H9 (cell line): ENCODE data around the gene SEC61A2. TPM values are rescaled to one million over a fixed set of nuclear protein-coding genes. Genes with fewer than 3 reads are reported as not detected.

Source experiments
- DNase-seq: peaks from one replicate; pipeline ENCODE4 v3.0.0-alpha.2; 2017
- H2AFZ ChIP-seq: one replicate; pipeline ENCODE4 v1.6.1; 2013; ENCODE audit warnings: mild to moderate bottlenecking, low read length, control low read depth, moderate library complexity
- H2AK5ac ChIP-seq: 2 replicates; pipeline ENCODE4 v1.6.1; 2013; ENCODE audit warnings: low read length, control low read depth, mixed read lengths; ENCODE audit not compliant: insufficient read length
- H2BK120ac ChIP-seq: one replicate; pipeline ENCODE4 v1.6.1; 2013; ENCODE audit warnings: low read depth, mild to moderate bottlenecking, low read length, control low read depth, inconsistent platforms; ENCODE audit not compliant: poor library complexity, severe bottlenecking
- H2BK12ac ChIP-seq: 2 replicates; pipeline ENCODE4 v1.6.1; 2013; ENCODE audit warnings: low read length, control low read depth, mixed read lengths, low read depth; ENCODE audit not compliant: insufficient read length
- H2BK15ac ChIP-seq: 2 replicates; pipeline ENCODE4 v1.6.1; 2013; ENCODE audit warnings: low read depth, low read length, control low read depth
- H2BK20ac ChIP-seq: one replicate; pipeline ENCODE4 v1.6.1; 2013; ENCODE audit warnings: low read depth, mild to moderate bottlenecking, low read length, control low read depth, inconsistent platforms; ENCODE audit not compliant: poor library complexity, severe bottlenecking
- H2BK5ac ChIP-seq: 2 replicates; pipeline ENCODE4 v1.6.1; 2013; ENCODE audit warnings: low read length, control low read depth, mixed read lengths; ENCODE audit not compliant: insufficient read length
- H3K14ac ChIP-seq: 2 replicates; pipeline ENCODE4 v1.6.1; 2013; ENCODE audit warnings: low read length, control low read depth; ENCODE audit not compliant: insufficient read depth
- H3K18ac ChIP-seq: 2 replicates; pipeline ENCODE4 v1.6.1; 2013; ENCODE audit warnings: low read depth, mild to moderate bottlenecking, mixed read lengths, low read length, control low read depth; ENCODE audit not compliant: insufficient read length
- H3K23ac ChIP-seq: 2 replicates; pipeline ENCODE4 v1.6.1; 2013; ENCODE audit warnings: low read length, control low read depth, mixed read lengths, low read depth; ENCODE audit not compliant: insufficient read length
- H3K23me2 ChIP-seq: 2 replicates; pipeline ENCODE4 v1.6.1; 2013; ENCODE audit warnings: low read depth, mild to moderate bottlenecking, mixed read lengths, low read length, control low read depth; ENCODE audit not compliant: insufficient read length, poor library complexity, severe bottlenecking
- H3K27ac ChIP-seq: 2 replicates; pipeline ENCODE4 v1.5.1; 2013; ENCODE audit warnings: low read length, control low read depth, mixed read lengths, low read depth; ENCODE audit not compliant: insufficient read length
- H3K27me3 ChIP-seq: 2 replicates; pipeline ENCODE4 v1.6.1; 2013; ENCODE audit warnings: low read length, control low read depth, inconsistent platforms; ENCODE audit not compliant: insufficient read depth
- H3K4ac ChIP-seq: 2 replicates; pipeline ENCODE4 v1.6.1; 2013; ENCODE audit warnings: low read depth, mild to moderate bottlenecking, control low read depth, inconsistent platforms, low read length, moderate library complexity
- H3K4me1 ChIP-seq: 2 replicates; pipeline ENCODE4 v1.6.1; 2013; ENCODE audit warnings: low read length, control low read depth, inconsistent platforms; ENCODE audit not compliant: insufficient read depth
- H3K4me2 ChIP-seq: 2 replicates; pipeline ENCODE4 v1.6.1; 2013; ENCODE audit warnings: low read length, control low read depth, mixed read lengths; ENCODE audit not compliant: insufficient read length, insufficient read depth
- H3K56ac ChIP-seq: 2 replicates; pipeline ENCODE4 v1.6.1; 2013; ENCODE audit warnings: low read depth, mild to moderate bottlenecking, mixed read lengths, low read length, control low read depth; ENCODE audit not compliant: insufficient read length
- H3K79me1 ChIP-seq: 2 replicates; pipeline ENCODE4 v1.6.1; 2013; ENCODE audit warnings: low read depth, mild to moderate bottlenecking, moderate library complexity, low read length, control low read depth, inconsistent platforms; ENCODE audit not compliant: insufficient read depth, poor library complexity, severe bottlenecking
- H3K79me2 ChIP-seq: 2 replicates; pipeline ENCODE4 v1.6.1; 2013; ENCODE audit warnings: low read length, control low read depth, inconsistent platforms; ENCODE audit not compliant: insufficient read depth
- H3K9ac ChIP-seq: 2 replicates; pipeline ENCODE4 v1.6.1; 2013; ENCODE audit warnings: low read length, control low read depth, mixed read lengths; ENCODE audit not compliant: insufficient read length; ENCODE audit errors: extremely low read depth
- H3K9me3 ChIP-seq: one replicate; pipeline ENCODE4 v1.6.1; 2013; ENCODE audit warnings: low read depth, low read length, inconsistent platforms; ENCODE audit not compliant: control insufficient read depth
- H3T11ph ChIP-seq: one replicate; pipeline ENCODE4 v1.6.1; 2013; ENCODE audit warnings: mild to moderate bottlenecking, low read length, control low read depth, inconsistent platforms
- H4K20me1 ChIP-seq: one replicate; pipeline ENCODE4 v1.6.1; 2013; ENCODE audit not compliant: control insufficient read depth, insufficient read length, insufficient read depth
- H4K5ac ChIP-seq: 2 replicates; pipeline ENCODE4 v1.6.1; 2013; ENCODE audit warnings: low read depth, mild to moderate bottlenecking, mixed read lengths, low read length, control low read depth; ENCODE audit not compliant: insufficient read length
- H4K8ac ChIP-seq: replicated peaks from 2 replicates; pipeline ENCODE4 v1.6.1; 2013; ENCODE audit warnings: low read length, control low read depth, mixed read lengths, low read depth; ENCODE audit not compliant: insufficient read length
- H4K91ac ChIP-seq: 2 replicates; pipeline ENCODE4 v1.6.1; 2013; ENCODE audit warnings: low read depth, mild to moderate bottlenecking, moderate library complexity, mixed read lengths, low read length, control low read depth; ENCODE audit not compliant: insufficient read length
- H3K27ac Mint-ChIP-seq, 3 experiments: 2 replicates in 2 of 3; 3 replicates in 1 of 3; pipeline ENCODE4 v1.8.0; 2020 to 2021; ENCODE audit warnings: mixed read lengths in 3 of 3, mild to moderate bottlenecking in 1 of 3, moderate library complexity in 1 of 3
- H3K27me3 Mint-ChIP-seq: 2 replicates; pipeline ENCODE4 v1.8.0; 2021; ENCODE audit warnings: low read depth, mild to moderate bottlenecking, moderate library complexity, mixed read lengths
- H3K36me3 Mint-ChIP-seq, 3 experiments: 2 replicates in 2 of 3; 3 replicates in 1 of 3; pipeline ENCODE4 v1.8.0; 2020 to 2021; ENCODE audit warnings: low read depth in 3 of 3, mixed read lengths in 3 of 3; ENCODE audit not compliant: insufficient read depth in 1 of 3
- H3K4me1 Mint-ChIP-seq, 2 experiments: 2 replicates each; pipeline ENCODE4 v1.8.0; 2020; ENCODE audit warnings: mixed read lengths in 2 of 2
- H3K4me3 Mint-ChIP-seq, 2 experiments: 2 replicates in 1 of 2; 3 replicates in 1 of 2; pipeline ENCODE4 v1.8.0; 2020 to 2021; ENCODE audit warnings: mild to moderate bottlenecking in 2 of 2, mixed read lengths in 2 of 2, moderate library complexity in 1 of 2
- H3K9me3 Mint-ChIP-seq, 2 experiments: 2 replicates in 1 of 2; 3 replicates in 1 of 2; pipeline ENCODE4 v1.8.0; 2020; ENCODE audit warnings: mild to moderate bottlenecking in 2 of 2, mixed read lengths in 2 of 2, moderate library complexity in 1 of 2
- CTCF ChIP-seq: fragments of 200-600 bp; sonication (generic); conservative IDR thresholded peaks from 3 replicates; pipeline ENCODE4 v1.8.0; 2021; ENCODE audit warnings: antibody characterized with exemption, mild to moderate bottlenecking
- WGBS: extraction: QIAGEN DNeasy Blood & Tissue Kit; methylation state at CpG from one replicate; pipeline ENCODE4 v1.1.7; 2013; ENCODE audit warnings: missing lambda C conversion rate, low lambda C conversion rate, mixed read lengths; ENCODE audit not compliant: insufficient read length; ENCODE audit errors: extremely low coverage; 5-methylcytosine and 5-hydroxymethylcytosine counted together
- total RNA-seq: library from RNA; stranded (reverse); gene quantifications from 2 replicates; pipeline ENCODE4 v1.2.1, GENCODE V29; 2021

SEC61A2 gene
- total RNA-seq, 1 experiment from 2014 or later: 13.9 TPM

DNA sequence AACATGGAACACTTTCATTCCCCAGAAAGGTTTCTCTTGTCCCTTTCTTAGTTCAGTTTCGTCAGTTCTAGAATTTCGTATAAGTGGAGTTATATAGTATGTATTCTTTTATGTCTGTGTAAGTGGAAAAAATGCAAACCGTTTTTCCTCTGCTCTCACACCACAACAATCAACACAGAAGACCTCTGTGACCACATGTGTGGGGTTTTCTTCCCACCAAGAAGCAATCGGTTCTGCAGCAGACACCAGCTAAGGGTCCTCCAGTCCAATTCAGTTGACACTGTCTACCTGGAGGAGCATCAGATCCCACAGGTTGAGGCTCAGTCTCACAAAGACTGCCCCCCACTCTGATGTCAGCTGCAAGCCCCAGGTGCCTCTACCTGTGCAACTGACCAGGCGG lies 72.7 kb downstream of the SEC61A2 start:
- Histone ChIP-seq H4K20me1 (no peaks in the 10 kb centered on the region), H3K18ac (no peak overlapping the region), H4K8ac (no peak overlapping the region), H3K9me3 (no peaks in the 10 kb centered on the region), H4K5ac (no peak overlapping the region), H3K23me2 (no peaks in the 10 kb centered on the region), H2AK5ac (no peak overlapping the region), H3K4me2 (no peak overlapping the region), H3K4ac (no peak overlapping the region), H2BK15ac (no peak overlapping the region), H2BK120ac (no peak overlapping the region), H2BK20ac (no peak overlapping the region), H3K79me2 (peaks cover 19% of the 10 kb centered on the region), H3K56ac (no peak overlapping the region), H3K27me3 (no peaks in the 10 kb centered on the region), H3K4me1 (no peaks in the 10 kb centered on the region), H3K9ac (no peak overlapping the region), H2BK12ac (no peak overlapping the region), H2AFZ (no peak overlapping the region), H3K27ac (no peak overlapping the region), H2BK5ac (no peak overlapping the region), H3K23ac (no peak overlapping the region), H4K91ac (no peak overlapping the region), H3K79me1 (peaks cover 11% of the 10 kb centered on the region), H3T11ph (no peak overlapping the region), H3K14ac (no peak overlapping the region)
- no peak overlapping the region for H3K4me3 Mint-ChIP-seq
- no peak overlapping the region for H3K27ac Mint-ChIP-seq
- WGBS: no CpG with 5 or more reads among the region's 5 CpGs
- peaks cover 26 to 61% (median 56%) of the 10 kb centered on the region in 3 experiments for H3K36me3 Mint-ChIP-seq
- no peak for DNase-seq
- 0 out of 4 replicates have a peak, but pooled peaks cover 0 to 3% of the 10 kb centered on the region in 2 experiments for H3K4me1 Mint-ChIP-seq
- TF ChIP-seq CTCF: no peak
- H3K9me3 Mint-ChIP-seq: no peaks in the 10 kb centered on the region
- no peaks in the 10 kb centered on the region for H3K27me3 Mint-ChIP-seq
